B cell (primary cell): ENCODE results near the gene NNT. TPM values are rescaled to one million over a fixed set of nuclear protein-coding genes. Genes with fewer than 3 reads are reported as not detected.

Source experiments
- ATAC-seq: fragments of 200-7000 bp; cut with Tn5 transposase; one replicate; pipeline ENCODE4 v1.10.0; 2021; ENCODE audit warnings: low read depth, mild to moderate bottlenecking, moderate number of reproducible peaks, moderate library complexity
- CTCF ChIA-PET: fragments of 350-600 bp; sonication (Branson Sonifier 250); formaldehyde crosslinking; loops from one replicate; lab custom pipeline; 2021; ENCODE audit warnings: antibody characterized with exemption, inconsistent platforms; lab: Charles Lee
- POLR2A ChIA-PET: fragments of 350-600 bp; sonication (Branson Sonifier 250); formaldehyde crosslinking; loops from one replicate; lab custom pipeline; 2021; ENCODE audit warnings: antibody characterized with exemption; lab: Charles Lee
- DNase-seq: peaks from one replicate; pipeline ENCODE4 v3.0.0; 2013
- H2AFZ ChIP-seq: 2 replicates; pipeline ENCODE4 v1.6.1; 2012; ENCODE audit warnings: mild to moderate bottlenecking, low read depth, low read length; ENCODE audit not compliant: insufficient read depth, poor library complexity, severe bottlenecking
- H3K27ac ChIP-seq, 2 donors: 1 replicate in 1 of 2; 2 replicates in 1 of 2; pipeline ENCODE4 v1.5.1; 2012 to 2013; ENCODE audit warnings: low read length in 2 of 2, mild to moderate bottlenecking in 2 of 2, moderate library complexity in 1 of 2
- H3K27me3 ChIP-seq, 4 experiments: fragments of 200-600 bp in 1 of 4; sonication (generic) in 1 of 4; replicated peaks in 1 of 4; 1 replicate in 2 of 4; 2 replicates in 2 of 4; pipeline versions ENCODE4 v1.6.1 to v1.7.0; 2013 to 2016; ENCODE audit warnings: low read length in 3 of 4, mild to moderate bottlenecking in 2 of 4, mixed read lengths in 1 of 4, moderate library complexity in 1 of 4; ENCODE audit not compliant: insufficient read depth in 4 of 4, control insufficient read depth in 3 of 4; ENCODE audit errors: control extremely low read depth in 1 of 4
- H3K36me3 ChIP-seq, 2 experiments: replicated peaks in 1 of 2; 1 replicate in 1 of 2; 2 replicates in 1 of 2; pipeline versions ENCODE4 v1.6.1 to v1.7.1; 2013; ENCODE audit warnings: low read length in 1 of 2; ENCODE audit not compliant: insufficient read depth in 2 of 2, control insufficient read depth in 1 of 2; ENCODE audit errors: control extremely low read depth in 1 of 2, extremely low read depth in 1 of 2
- H3K4me1 ChIP-seq, 2 donors: fragments of 200-600 bp in 1 of 2; sonication (generic) in 1 of 2; 1 replicate in 1 of 2; 2 replicates in 1 of 2; pipeline versions ENCODE4 v1.5.1 to v1.6.1; 2013 to 2017; ENCODE audit warnings: low read length in 2 of 2; ENCODE audit not compliant: control insufficient read depth in 2 of 2, insufficient read depth in 2 of 2
- H3K4me2 ChIP-seq: replicated peaks from 2 replicates; pipeline ENCODE3; 2012; ENCODE audit warnings: mild to moderate bottlenecking, low read depth, low read length; ENCODE audit not compliant: poor library complexity, severe bottlenecking
- H3K4me3 ChIP-seq, 5 experiments: fragments of 200-600 bp in 1 of 5; sonication (generic) in 1 of 5; 1 replicate in 3 of 5; 2 replicates in 2 of 5; pipeline versions ENCODE4 v1.5.1 to v1.7.0; 2011 to 2016; ENCODE audit warnings: low read length in 4 of 5, mild to moderate bottlenecking in 4 of 5, low read depth in 2 of 5, control low read depth in 1 of 5, moderate library complexity in 1 of 5; ENCODE audit not compliant: insufficient read depth in 1 of 5; ENCODE audit errors: control extremely low read depth in 1 of 5, extremely low read depth in 1 of 5
- H3K79me2 ChIP-seq: fragments of 200-600 bp; sonication (generic); one replicate; pipeline ENCODE4 v1.6.0; 2016; ENCODE audit warnings: low read length; ENCODE audit not compliant: control insufficient read depth, insufficient read depth
- H3K9ac ChIP-seq: fragments of 200-600 bp; sonication (generic); 2 replicates; pipeline ENCODE4 v1.6.1; 2017; ENCODE audit warnings: mild to moderate bottlenecking, low read length, moderate library complexity
- H3K9me3 ChIP-seq, 3 donors: one replicate each; pipeline versions ENCODE4 v1.6.1 to v1.7.1; 2013; ENCODE audit warnings: low read length in 2 of 3; ENCODE audit not compliant: control insufficient read depth in 2 of 3, insufficient read depth in 1 of 3; ENCODE audit errors: control extremely low read depth in 1 of 3
- H4K20me1 ChIP-seq: 2 replicates; pipeline ENCODE4 v1.6.0; 2012; ENCODE audit warnings: mild to moderate bottlenecking, low read length; ENCODE audit not compliant: insufficient read depth, control insufficient read depth, poor library complexity, severe bottlenecking
- H3K27ac Mint-ChIP-seq: one replicate; pipeline ENCODE4 v1.8.0; 2021; ENCODE audit warnings: mixed read lengths
- H3K27me3 Mint-ChIP-seq: one replicate; pipeline ENCODE4 v1.8.0; 2021; ENCODE audit warnings: mixed read lengths
- H3K4me1 Mint-ChIP-seq: one replicate; pipeline ENCODE4 v1.8.0; 2021; ENCODE audit warnings: mixed read lengths
- H3K4me3 Mint-ChIP-seq: one replicate; pipeline ENCODE4 v1.8.0; 2021; ENCODE audit warnings: mixed read lengths
- H3K9me3 Mint-ChIP-seq: one replicate; pipeline ENCODE4 v1.8.0; 2022; ENCODE audit warnings: mixed read lengths; ENCODE audit not compliant: insufficient read depth
- CTCF ChIP-seq: fragments of 200-600 bp; IDR thresholded peaks from one replicate; pipeline ENCODE4 v1.8.0; 2022; ENCODE audit warnings: antibody characterized with exemption, mild to moderate bottlenecking
- EZH2 ChIP-seq: IDR thresholded peaks from 2 replicates; pipeline ENCODE4 v1.6.1; 2012; ENCODE audit warnings: borderline replicate concordance, low read depth, mild to moderate bottlenecking, moderate library complexity, low read length; ENCODE audit not compliant: insufficient read depth, poor library complexity, severe bottlenecking
- WGBS: methylation state at CpG from one replicate; pipeline ENCODE4 v1.1.5; 2013; ENCODE audit warnings: missing lambda C conversion rate; ENCODE audit not compliant: insufficient coverage; 5-methylcytosine and 5-hydroxymethylcytosine counted together
- intact Hi-C: fragments of 100-400 bp; cut with micrococcal nuclease; formaldehyde crosslinking; loops from one replicate; pipeline ENCODE4 v1.10.0; 2022
- polyA plus RNA-seq: library from polyadenylated mRNA; depleted of rRNA; stranded (reverse); fragments of >200 nt; gene quantifications from 2 replicates; pipeline ENCODE4 v1.2.3, GENCODE V29; 2012
- total RNA-seq, 2 donors: library from RNA; stranded (reverse); fragments of 120-200 nt in 1 of 2; gene quantifications; 1 replicate in 1 of 2; 2 replicates in 1 of 2; pipeline versions ENCODE4 v1.2.3 to v1.2.4, GENCODE V29; 2013 to 2022

Gene NNT
- total and polyA plus RNA-seq, 2 donors (not counting 1 experiment from before 2014, with no cell fraction given): 17.8 to 61.1 TPM

GRCh38 chr5:43691893-43692292 is 88.9 kb downstream of the NNT start:
- H4K20me1 ChIP-seq: no peaks in the 10 kb centered on the region
- Mint-ChIP-seq H3K9me3 (peaks cover 9% of the 10 kb centered on the region), H3K27ac (no peak overlapping the region), H3K4me1 (no peaks in the 10 kb centered on the region), H3K4me3 (no peak overlapping the region), H3K27me3 (no peaks in the 10 kb centered on the region)
- CTCF ChIA-PET: no interaction called here
- H3K9ac ChIP-seq: no peak overlapping the region
- POLR2A ChIA-PET: no interaction called here
- H3K9me3 ChIP-seq: peaks cover 4 to 15% (median 8%) of the 10 kb centered on the region in 3 donors
- intact Hi-C loops: no loop called here
- peaks cover 9 to 10% of the 10 kb centered on the region in 2 experiments for H3K36me3 ChIP-seq
- peaks cover 19% of the 10 kb centered on the region for H3K79me2 ChIP-seq
- H3K27me3 ChIP-seq: no peaks in the 10 kb centered on the region
- no peak overlapping the region for H3K27ac ChIP-seq
- H3K4me2 ChIP-seq: no peak overlapping the region
- TF ChIP-seq CTCF (no peak), EZH2 (no peak)
- H2AFZ ChIP-seq: no peak overlapping the region
- ATAC-seq (no peak), DNase-seq (no peak)
- H3K4me1 ChIP-seq: no peaks in the 10 kb centered on the region
- H3K4me3 ChIP-seq: no peak overlapping the region
- no CpG with 5 or more reads among the region's 1 CpG for WGBS

GRCh38 chr5:43693411-43693810 is 90.4 kb downstream of the NNT start:
- CTCF ChIA-PET: interaction anchor here (0.5 kb wide), 1 partner anchor 1559 kb away, joined by 3 read pairs; no protein-coding TSS in a partner anchor
- no peak for TF ChIP-seq EZH2
- no peak for TF ChIP-seq CTCF
- peaks cover 9% of the 10 kb centered on the region for H3K9me3 Mint-ChIP-seq

More at GRCh38 chr5:43693411-43693810, 90.4 kb downstream of the NNT start:
- Histone ChIP-seq H3K4me1 (no peaks in the 10 kb centered on the region), H3K79me2 (peaks cover 12% of the 10 kb centered on the region), H4K20me1 (no peaks in the 10 kb centered on the region), H3K4me2 (no peak overlapping the region), H3K27me3 (no peaks in the 10 kb centered on the region), H3K9me3 (peaks cover 4 to 15% (median 8%) of the 10 kb centered on the region in 3 donors), H2AFZ (no peak overlapping the region), H3K4me3 (no peak overlapping the region), H3K27ac (no peak overlapping the region), H3K36me3 (peaks cover 8 to 20% of the 10 kb centered on the region in 2 experiments), H3K9ac (no peak overlapping the region)
- H3K4me1 Mint-ChIP-seq: no peaks in the 10 kb centered on the region
- DNase-seq (no peak), ATAC-seq (no peak)
- H3K27ac Mint-ChIP-seq: no peak overlapping the region
- H3K4me3 Mint-ChIP-seq: no peak overlapping the region
- intact Hi-C loops: no loop called here
- H3K27me3 Mint-ChIP-seq: no peaks in the 10 kb centered on the region
- POLR2A ChIA-PET: no interaction called here
